Measurements from ENCODE around the gene MLLT6.

- TF ChIP-seq CTCF (IDR thresholded peaks at IDR 0.05; ENCODE audit: insufficient read depth, low read length, poor library complexity, severe bottlenecking) (no peak), EZH2phosphoT487 (conservative IDR thresholded peaks at IDR 0.05; ENCODE audit: low read length) (no peak)
Measured at GRCh38 chr17:38768417-38768816, 63.3 kb downstream of the MLLT6 start.

Measured in SU-DHL-6 (cell line).